ENCODE measurements around the gene FSTL5. TPM values are rescaled to one million over a fixed set of nuclear protein-coding genes. Genes with fewer than 3 reads are reported as not detected.

FSTL5 gene
- total RNA-seq, 1 experiment from 2014 or later: not detected

- H3K79me2 ChIP-seq (ENCODE audit: insufficient read depth, low read length): no peaks in the 10 kb centered on the region
- no peaks in the 10 kb centered on the region for H3K36me3 ChIP-seq (ENCODE audit: control insufficient read depth in 1 of 2, insufficient read depth in 2 of 2, low read length in 2 of 2)
- DNase-seq (ENCODE audit: low read depth, low spot score) (no peak), ATAC-seq (no peak)
- H3K27me3 ChIP-seq (ENCODE audit: insufficient read depth, low read length): no peaks in the 10 kb centered on the region
- BruUV-seq (replicated peaks): no TSS peak
- no peaks in the 10 kb centered on the region for H4K20me1 ChIP-seq (ENCODE audit: insufficient read depth)
- intact Hi-C loops (cut with micrococcal nuclease): no loop called here
- no peak overlapping the region for H2AFZ ChIP-seq (ENCODE audit: low read depth, low read length, poor library complexity, severe bottlenecking)
- RAD21 ChIA-PET (ENCODE audit: low non-redundant PET in 1 of 2, low total read pairs in 2 of 2, uncharacterized antibody in 2 of 2, unreplicated experiment in 2 of 2): no interaction called here
- no peak overlapping the region for H3K27ac ChIP-seq (ENCODE audit: low read depth, low read length)
- H3K9me2 ChIP-seq (ENCODE audit: insufficient read depth): no peaks in the 10 kb centered on the region
- no peaks in the 10 kb centered on the region for H3K9me3 ChIP-seq (ENCODE audit: control insufficient read depth in 1 of 2, insufficient read depth in 1 of 2, low read depth in 1 of 2, low read length in 2 of 2)
- no peak overlapping the region for H3K9ac ChIP-seq (ENCODE audit: low read length)
- POLR2A ChIA-PET: no interaction called here
- TF ChIP-seq ZNF274 (IDR thresholded peaks at IDR 0.05; ENCODE audit: low read depth, low read length) (no peak), POLR2A (IDR thresholded peaks at IDR 0.05; ENCODE audit: borderline replicate concordance, extremely low read depth, insufficient read depth, insufficient read length) (no peak), RAD21 (IDR thresholded peaks at IDR 0.05; ENCODE audit: low read depth) (no peak)
- TF ChIP-seq, protein P1, sequence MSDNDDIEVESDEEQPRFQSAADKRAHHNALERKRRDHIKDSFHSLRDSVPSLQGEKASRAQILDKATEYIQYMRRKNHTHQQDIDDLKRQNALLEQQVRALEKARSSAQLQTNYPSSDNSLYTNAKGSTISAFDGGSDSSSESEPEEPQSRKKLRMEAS (IDR thresholded peaks at IDR 0.05): no peak
- no peak overlapping the region for H3K4me2 ChIP-seq (ENCODE audit: low read length)
- H3K4me1 ChIP-seq (ENCODE audit: control insufficient read depth in 1 of 2, insufficient read depth in 2 of 2, low read length in 2 of 2): no peaks in the 10 kb centered on the region
- no peak overlapping the region for H3K4me3 ChIP-seq (replicated peaks in 1 of 2; ENCODE audit: low read depth in 1 of 2, low read length in 2 of 2)
- CTCF ChIA-PET: no interaction called here
These were observed 280.6 kb downstream of the FSTL5 start for GRCh38 chr4:161883157-161883556.

- intact Hi-C loops (cut with micrococcal nuclease): no loop called here
- no peak for DNase-seq (ENCODE audit: low read depth, low spot score)
- ChIA-PET POLR2A (no interaction called here), RAD21 (ENCODE audit: low non-redundant PET in 1 of 2, low total read pairs in 2 of 2, uncharacterized antibody in 2 of 2, unreplicated experiment in 2 of 2) (no interaction called here), CTCF (no interaction called here)
- Histone ChIP-seq H3K9me2 (ENCODE audit: insufficient read depth) (no peaks in the 10 kb centered on the region), H3K9ac (ENCODE audit: low read length) (no peak overlapping the region), H3K9me3 (ENCODE audit: control insufficient read depth in 1 of 2, insufficient read depth in 1 of 2, low read depth in 1 of 2, low read length in 2 of 2) (no peaks in the 10 kb centered on the region), H3K27ac (ENCODE audit: low read depth, low read length) (no peak overlapping the region), H3K4me2 (ENCODE audit: low read length) (no peak overlapping the region), H3K27me3 (ENCODE audit: insufficient read depth, low read length) (no peaks in the 10 kb centered on the region), H3K4me3 (replicated peaks in 1 of 2; ENCODE audit: low read depth in 1 of 2, low read length in 2 of 2) (no peak overlapping the region), H3K36me3 (ENCODE audit: control insufficient read depth in 1 of 2, insufficient read depth in 2 of 2, low read length in 2 of 2) (no peaks in the 10 kb centered on the region), H3K4me1 (ENCODE audit: control insufficient read depth in 1 of 2, insufficient read depth in 2 of 2, low read length in 2 of 2) (no peaks in the 10 kb centered on the region), H4K20me1 (ENCODE audit: insufficient read depth) (no peaks in the 10 kb centered on the region), H3K79me2 (ENCODE audit: insufficient read depth, low read length) (no peaks in the 10 kb centered on the region), H2AFZ (ENCODE audit: low read depth, low read length, poor library complexity, severe bottlenecking) (peak overlapping the region; percentile 52)
- no peak for TF ChIP-seq POLR2A (IDR thresholded peaks at IDR 0.05; ENCODE audit: borderline replicate concordance, extremely low read depth, insufficient read depth, insufficient read length)
- TF ChIP-seq SP1 (IDR thresholded peaks at IDR 0.05; ENCODE audit: low read depth): no peak
- TF ChIP-seq FOSL1 (IDR thresholded peaks at IDR 0.05; ENCODE audit: low read depth): no peak
- no peak for TF ChIP-seq CEBPB (IDR thresholded peaks at IDR 0.05; ENCODE audit: low read depth)
- no TSS peak for BruUV-seq (replicated peaks)
- no peak for ATAC-seq
These were observed 282.4 kb downstream of the FSTL5 start for GRCh38 chr4:161881370-161881769.
